Right atrium auricular region (tissue), 2 donors: ENCODE results near the gene PSRC1. TPM values are rescaled to one million over a fixed set of nuclear protein-coding genes. Genes with fewer than 3 reads are reported as not detected.

ENCODE experiments used
- DNase-seq: peaks from one replicate; pipeline ENCODE4 v3.0.0-alpha.2; 2019; ENCODE audit warnings: low spot score
- H3K27ac ChIP-seq, 2 donors: fragments of 200-600 bp; sonication (generic); 1 replicate in 1 of 2; 2 replicates in 1 of 2; pipeline ENCODE4 v1.5.1; 2016 to 2019
- H3K27me3 ChIP-seq, 2 donors: fragments of 200-600 bp; sonication (generic); one replicate each; pipeline versions ENCODE4 v1.5.1 to v1.6.0; 2017 to 2019
- H3K36me3 ChIP-seq: fragments of 200-600 bp; sonication (generic); one replicate; pipeline ENCODE4 v1.5.1; 2016
- H3K4me1 ChIP-seq, 2 donors: fragments of 200-600 bp; sonication (generic); one replicate each; pipeline versions ENCODE4 v1.5.1 to v1.6.0; 2017 to 2019
- H3K4me3 ChIP-seq, 2 donors: fragments of 200-600 bp; sonication (generic); 1 replicate in 1 of 2; 2 replicates in 1 of 2; pipeline ENCODE4 v1.5.1; 2017 to 2019; ENCODE audit warnings: mild to moderate bottlenecking in 1 of 2, moderate library complexity in 1 of 2
- H3K9me3 ChIP-seq, 2 donors: fragments of 200-600 bp; sonication (generic); one replicate each; pipeline ENCODE4 v1.5.1; 2019
- total RNA-seq, 2 donors: library from RNA; depleted of rRNA; stranded (reverse); fragments of >200 nt; gene quantifications; one replicate each; pipeline ENCODE4 v1.1.0, GENCODE V29; 2016
- TF ChIP-seq, protein P1 (sequence below), 2 donors: fragments of 200-600 bp; sonication (generic); IDR thresholded peaks; one replicate each; pipeline ENCODE4 v1.5.1; 2019; ENCODE audit warnings: antibody characterized with exemption in 2 of 2

The PSRC1 gene
- total RNA-seq, 2 donors from 2014 or later, result 2.2 to 2.4 TPM

DNA sequence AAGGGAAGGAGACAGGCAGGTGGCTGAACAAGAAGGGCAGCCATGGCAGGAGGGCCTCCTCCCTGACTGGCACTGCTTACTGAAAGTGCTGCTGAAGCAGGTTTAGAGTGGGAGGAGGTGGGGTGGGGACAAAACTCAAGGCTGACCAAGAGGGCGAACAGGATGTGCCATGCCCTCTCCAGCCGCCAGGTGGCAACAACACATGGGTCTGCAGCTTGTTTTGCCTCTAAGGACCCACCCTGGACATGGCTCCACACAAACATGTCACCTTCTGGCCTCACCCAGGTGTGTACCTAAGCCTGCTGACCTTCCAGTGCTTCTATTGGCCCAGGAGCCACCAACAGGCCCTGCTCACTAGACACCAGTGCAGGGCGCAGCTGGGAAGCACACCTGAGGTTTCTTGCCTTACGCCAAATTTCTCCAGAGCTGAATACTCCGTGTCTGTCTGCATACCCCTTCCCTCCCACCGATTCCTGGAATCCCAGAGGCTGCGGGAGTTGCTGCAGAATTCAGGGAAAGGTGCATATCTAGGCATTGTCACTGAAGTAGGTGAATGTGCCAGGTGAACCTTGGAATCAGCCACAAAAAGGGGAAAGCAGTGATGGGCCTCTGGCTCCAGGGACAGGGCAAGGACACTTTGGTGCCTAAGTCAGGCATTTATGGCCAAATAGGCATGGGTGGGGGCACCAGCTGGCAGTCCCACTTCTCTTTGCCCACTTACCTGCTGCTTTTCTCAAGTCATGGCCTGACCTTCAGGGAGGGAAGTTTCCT is 5.3 kb downstream of the PSRC1 start:
- Histone ChIP-seq H3K27ac (peak overlapping the region in 1 of 2 donors; percentile 8), H3K4me1 (peaks cover 0 to 17% of the 10 kb centered on the region in 2 donors), H3K9me3 (no peaks in the 10 kb centered on the region), H3K27me3 (no peaks in the 10 kb centered on the region), H3K36me3 (no peaks in the 10 kb centered on the region), H3K4me3 (no peak overlapping the region)
- TF ChIP-seq, protein P1, sequence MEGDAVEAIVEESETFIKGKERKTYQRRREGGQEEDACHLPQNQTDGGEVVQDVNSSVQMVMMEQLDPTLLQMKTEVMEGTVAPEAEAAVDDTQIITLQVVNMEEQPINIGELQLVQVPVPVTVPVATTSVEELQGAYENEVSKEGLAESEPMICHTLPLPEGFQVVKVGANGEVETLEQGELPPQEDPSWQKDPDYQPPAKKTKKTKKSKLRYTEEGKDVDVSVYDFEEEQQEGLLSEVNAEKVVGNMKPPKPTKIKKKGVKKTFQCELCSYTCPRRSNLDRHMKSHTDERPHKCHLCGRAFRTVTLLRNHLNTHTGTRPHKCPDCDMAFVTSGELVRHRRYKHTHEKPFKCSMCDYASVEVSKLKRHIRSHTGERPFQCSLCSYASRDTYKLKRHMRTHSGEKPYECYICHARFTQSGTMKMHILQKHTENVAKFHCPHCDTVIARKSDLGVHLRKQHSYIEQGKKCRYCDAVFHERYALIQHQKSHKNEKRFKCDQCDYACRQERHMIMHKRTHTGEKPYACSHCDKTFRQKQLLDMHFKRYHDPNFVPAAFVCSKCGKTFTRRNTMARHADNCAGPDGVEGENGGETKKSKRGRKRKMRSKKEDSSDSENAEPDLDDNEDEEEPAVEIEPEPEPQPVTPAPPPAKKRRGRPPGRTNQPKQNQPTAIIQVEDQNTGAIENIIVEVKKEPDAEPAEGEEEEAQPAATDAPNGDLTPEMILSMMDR (IDR thresholded peaks at IDR 0.05), result peak; percentile 93 to 95
- peak; percentile 86 for DNase-seq

DNA sequence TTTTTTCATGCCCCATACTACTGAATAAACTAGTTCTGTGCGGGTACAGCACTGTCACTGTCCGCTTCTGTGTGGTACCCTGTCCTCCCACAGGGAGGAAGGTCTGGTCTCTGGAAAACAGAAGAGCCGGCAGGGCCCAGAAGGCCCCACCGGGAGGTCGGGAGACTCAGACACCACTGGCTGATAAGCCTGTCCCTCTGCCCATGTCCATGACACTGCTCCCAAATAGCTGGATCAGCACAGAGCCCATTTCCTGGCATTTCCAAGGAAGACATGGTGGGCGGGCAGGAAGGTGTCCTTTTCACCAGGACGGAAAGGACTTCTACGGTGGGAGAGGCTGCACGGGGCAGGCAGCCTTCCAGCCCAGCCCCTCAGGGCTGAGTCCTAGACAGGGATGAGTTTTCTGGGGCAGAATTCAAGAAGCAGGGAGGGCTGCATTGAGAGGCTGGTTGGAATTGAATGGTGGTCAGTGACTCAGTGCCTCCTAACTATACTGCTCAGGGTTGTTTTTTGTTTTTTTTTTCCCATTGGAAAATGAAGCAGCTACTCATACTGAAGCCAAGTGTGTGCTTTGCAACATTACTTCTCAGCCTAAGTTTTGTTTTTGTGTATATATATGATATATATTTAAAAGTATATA is 7.1 kb downstream of the PSRC1 start:
- Histone ChIP-seq H3K4me1 (peaks cover 0 to 4% of the 10 kb centered on the region in 2 donors), H3K27ac (no peak overlapping the region), H3K27me3 (no peaks in the 10 kb centered on the region), H3K36me3 (no peaks in the 10 kb centered on the region), H3K4me3 (no peak overlapping the region), H3K9me3 (no peaks in the 10 kb centered on the region)
- no peak for DNase-seq
- TF ChIP-seq, protein P1 (IDR thresholded peaks at IDR 0.05), result no peak

GRCh38 chr1:109274533-109275476 is 8.1 kb downstream of the PSRC1 start:
- TF ChIP-seq, protein P1 (IDR thresholded peaks at IDR 0.05), result no peak
- Histone ChIP-seq H3K27ac (no peak overlapping the region), H3K27me3 (no peaks in the 10 kb centered on the region), H3K4me1 (peaks cover 0 to 4% of the 10 kb centered on the region in 2 donors), H3K4me3 (no peak overlapping the region), H3K36me3 (no peaks in the 10 kb centered on the region), H3K9me3 (no peaks in the 10 kb centered on the region)
- DNase-seq, result peak; percentile 68

DNA sequence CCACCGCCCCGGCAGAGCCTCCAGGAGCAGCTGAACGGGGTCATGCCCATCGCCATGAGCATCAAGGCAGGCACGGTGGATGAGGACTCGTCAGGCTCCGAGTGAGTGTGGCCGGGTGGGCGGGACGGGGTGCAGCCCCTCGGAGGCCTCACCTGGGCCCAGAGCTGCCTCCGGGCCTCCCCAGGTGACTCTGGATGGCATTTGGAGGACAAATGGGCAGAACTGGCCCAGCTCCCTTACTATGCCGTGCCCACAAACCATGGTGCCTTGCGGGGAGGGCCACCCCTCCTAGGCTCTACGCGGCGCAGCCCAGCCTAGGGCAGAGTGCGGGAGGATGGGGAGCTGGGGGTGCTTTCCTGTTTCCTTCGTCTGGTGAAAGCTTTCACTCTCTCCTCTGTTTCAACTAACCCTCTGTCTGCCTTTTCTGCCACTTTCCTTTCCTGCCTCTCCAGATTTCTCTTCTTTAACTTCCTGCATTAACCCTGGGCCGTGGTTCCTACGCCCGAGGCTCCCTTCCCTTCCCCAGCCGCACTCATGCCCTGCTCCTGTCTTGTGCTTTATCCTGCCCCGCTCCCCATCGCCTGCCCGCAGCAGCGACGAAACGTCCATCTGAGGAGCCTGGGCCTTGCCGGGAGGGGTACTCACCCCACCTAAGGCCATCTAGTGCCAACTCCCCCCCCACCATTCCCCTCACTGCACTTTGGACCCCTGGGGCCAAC is 9.2 kb downstream of the PSRC1 start:
- Histone ChIP-seq H3K4me3 (no peak overlapping the region), H3K27me3 (no peaks in the 10 kb centered on the region), H3K36me3 (no peaks in the 10 kb centered on the region), H3K9me3 (no peaks in the 10 kb centered on the region), H3K4me1 (peaks cover 0 to 4% of the 10 kb centered on the region in 2 donors), H3K27ac (no peak overlapping the region)
- TF ChIP-seq, protein P1 (IDR thresholded peaks at IDR 0.05), result no peak
- no peak for DNase-seq
